A549 (cell line): Measurements from ENCODE around the gene ZNF385D.

Experiments used
- CHD4 ChIP-seq: fragments of 200-600 bp; sonication (generic); IDR thresholded peaks from 2 replicates; pipeline ENCODE4 v1.6.1; 2016; ENCODE audit warnings: antibody characterized with exemption, mild to moderate bottlenecking, borderline replicate concordance
- EP300 ChIP-seq, 2 experiments: fragments of >200 bp; sonication (Bioruptor Twin); formaldehyde crosslinking; IDR thresholded peaks; 2 replicates in 1 of 2; 3 replicates in 1 of 2; pipeline ENCODE4 v1.6.1; 2016 to 2017
- HMGXB4 ChIP-seq: fragments of 250-450 bp; sonication (Bioruptor Pico); IDR thresholded peaks from 2 replicates; pipeline ENCODE4 v1.5.0; 2021; ENCODE audit warnings: mild to moderate bottlenecking, moderate library complexity, borderline replicate concordance
- MAFK ChIP-seq: fragments of 450-650 bp; IDR thresholded peaks from 2 replicates; pipeline ENCODE4 v1.6.1; 2014; ENCODE audit not compliant: partially characterized antibody
- PHF8 ChIP-seq: fragments of 200-600 bp; sonication (generic); IDR thresholded peaks from 2 replicates; pipeline ENCODE4 v1.6.1; 2016; ENCODE audit warnings: low read depth, mild to moderate bottlenecking, antibody characterized with exemption, moderate library complexity, borderline replicate concordance
- POLR2A ChIP-seq: IDR thresholded peaks from 2 replicates; pipeline ENCODE4 v1.6.1; 2012; ENCODE audit warnings: mild to moderate bottlenecking, low read length
- RAD21 ChIP-seq, 2 experiments: fragments of >200 bp in 1 of 2; sonication (Bioruptor Twin) in 1 of 2; formaldehyde crosslinking in 1 of 2; IDR thresholded peaks in 1 of 2; conservative IDR thresholded peaks in 1 of 2; 2 replicates in 1 of 2; 3 replicates in 1 of 2; pipeline ENCODE4 v1.6.1; 2012 to 2018; ENCODE audit warnings: inconsistent platforms in 1 of 2
- RNF2 ChIP-seq: fragments of 200-600 bp; sonication (generic); IDR thresholded peaks from 2 replicates; pipeline ENCODE4 v1.6.1; 2016; ENCODE audit warnings: low read depth, mild to moderate bottlenecking, antibody characterized with exemption, moderate library complexity, borderline replicate concordance
- TF ChIP-seq, protein P1 (sequence below): fragments of >200 bp; sonication (Bioruptor Twin); formaldehyde crosslinking; IDR thresholded peaks from 3 replicates; pipeline ENCODE4 v1.5.1; 2016

DNA sequence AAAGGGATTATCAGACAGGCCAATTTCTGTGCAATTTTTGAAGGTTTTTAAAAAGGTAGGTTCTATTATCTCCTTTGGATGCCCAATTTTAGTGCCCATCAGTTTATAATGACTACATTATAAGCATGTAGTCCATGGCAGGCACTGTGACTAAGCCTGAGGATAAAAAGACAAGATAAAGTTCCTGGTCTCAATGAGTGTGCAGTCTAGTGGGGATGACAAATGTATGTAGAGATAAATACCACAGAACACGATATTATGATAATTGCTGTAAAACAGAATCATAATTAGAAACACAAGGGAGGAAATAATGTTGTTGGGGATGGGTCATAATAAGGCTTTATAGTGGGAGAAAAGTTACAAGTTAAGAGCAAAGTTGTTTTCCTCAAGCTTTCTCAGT lies 163.1 kb downstream of the ZNF385D start:
- TF ChIP-seq RAD21 (conservative IDR thresholded peaks at IDR 0.05 in 1 of 2, IDR thresholded peaks at IDR 0.05 in 1 of 2) (no peak), EP300 (IDR thresholded peaks at IDR 0.05) (no peak), HMGXB4 (no peak), POLR2A (no peak), RNF2 (no peak), MAFK (no peak), PHF8 (no peak), CHD4 (no peak)
- TF ChIP-seq, protein P1, sequence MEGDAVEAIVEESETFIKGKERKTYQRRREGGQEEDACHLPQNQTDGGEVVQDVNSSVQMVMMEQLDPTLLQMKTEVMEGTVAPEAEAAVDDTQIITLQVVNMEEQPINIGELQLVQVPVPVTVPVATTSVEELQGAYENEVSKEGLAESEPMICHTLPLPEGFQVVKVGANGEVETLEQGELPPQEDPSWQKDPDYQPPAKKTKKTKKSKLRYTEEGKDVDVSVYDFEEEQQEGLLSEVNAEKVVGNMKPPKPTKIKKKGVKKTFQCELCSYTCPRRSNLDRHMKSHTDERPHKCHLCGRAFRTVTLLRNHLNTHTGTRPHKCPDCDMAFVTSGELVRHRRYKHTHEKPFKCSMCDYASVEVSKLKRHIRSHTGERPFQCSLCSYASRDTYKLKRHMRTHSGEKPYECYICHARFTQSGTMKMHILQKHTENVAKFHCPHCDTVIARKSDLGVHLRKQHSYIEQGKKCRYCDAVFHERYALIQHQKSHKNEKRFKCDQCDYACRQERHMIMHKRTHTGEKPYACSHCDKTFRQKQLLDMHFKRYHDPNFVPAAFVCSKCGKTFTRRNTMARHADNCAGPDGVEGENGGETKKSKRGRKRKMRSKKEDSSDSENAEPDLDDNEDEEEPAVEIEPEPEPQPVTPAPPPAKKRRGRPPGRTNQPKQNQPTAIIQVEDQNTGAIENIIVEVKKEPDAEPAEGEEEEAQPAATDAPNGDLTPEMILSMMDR = no peak
